Measurements from ENCODE around the gene RALGPS1. TPM values are rescaled to one million over a fixed set of nuclear protein-coding genes. Genes with fewer than 3 reads are reported as not detected.

The RALGPS1 gene
- total and polyA plus RNA-seq, 2 of the 8 experiments (the other 6 are each of a cell fraction or from before 2014, with no cell fraction given), result 20.0 to 23.5 TPM

DNA sequence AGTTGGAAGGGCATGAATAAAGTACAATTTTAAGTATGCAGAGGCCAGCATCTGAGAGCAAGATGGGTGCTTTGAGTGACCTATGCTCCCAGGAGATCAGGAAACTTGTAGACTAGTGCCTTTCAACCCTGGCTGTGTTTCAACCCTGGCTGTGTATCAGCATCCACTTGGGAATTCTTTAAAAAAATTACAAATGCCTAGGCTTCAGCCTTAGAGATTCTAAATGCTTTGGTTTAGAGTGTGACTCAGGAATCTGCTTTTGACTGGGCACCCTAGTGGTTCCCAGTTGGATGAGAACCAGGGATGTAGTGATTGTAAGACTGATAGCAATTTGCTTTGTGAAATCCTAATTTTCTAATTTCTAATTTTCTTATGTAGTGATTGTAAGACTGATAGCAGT lies 65.6 kb downstream of the RALGPS1 start:
- no peak for TF ChIP-seq CTBP2 (IDR thresholded peaks at IDR 0.05; ENCODE audit: borderline replicate concordance, insufficient read depth, insufficient read length, low read length)
- Histone ChIP-seq H3K9ac (replicated peaks in 1 of 4; ENCODE audit: extremely low read depth in 1 of 4, low read depth in 3 of 4, low read length in 3 of 4) (no peak overlapping the region), H3K23me2 (ENCODE audit: low read depth, low read length) (peaks cover 2% of the 10 kb centered on the region; the same call in 1 of the 2 replicates), H4K5ac (ENCODE audit: insufficient read length, low read depth, low read length) (no peak overlapping the region), H3K79me2 (ENCODE audit: control insufficient read depth in 1 of 2, insufficient read depth in 2 of 2, low read length in 2 of 2) (no peaks in the 10 kb centered on the region), H2BK15ac (ENCODE audit: low read length) (no peak overlapping the region), H3K79me1 (ENCODE audit: low read depth, low read length) (no peaks in the 10 kb centered on the region), H3K56ac (replicated peaks; ENCODE audit: insufficient read length, low read depth, low read length) (no peak overlapping the region), H2AK5ac (ENCODE audit: low read depth, low read length) (no peak overlapping the region), H3K9me3 (ENCODE audit: insufficient read depth in 2 of 2, low read depth in 1 of 2, low read length in 1 of 2) (no peaks in the 10 kb centered on the region), H3K4ac (replicated peaks; ENCODE audit: insufficient read length, low read depth, low read length) (no peak overlapping the region), H3K36me3 (ENCODE audit: control insufficient read depth in 2 of 4, insufficient read depth in 4 of 4, low read length in 3 of 4) (no peaks in the 10 kb centered on the region; a peak in 1 of 8 replicates), H3K4me3 (ENCODE audit: extremely low read depth in 1 of 4, insufficient read depth in 2 of 4, low read depth in 3 of 4, low read length in 4 of 4) (no peak overlapping the region), H3K27ac (ENCODE audit: low read depth, low read length) (no peak overlapping the region), H3K4me1 (replicated peaks in 1 of 4; ENCODE audit: control insufficient read depth in 3 of 4, insufficient read depth in 4 of 4, low read length in 3 of 4) (peaks cover 0 to 3% (median 0%) of the 10 kb centered on the region in 4 experiments; a peak in 1 of 7 replicates), H2BK12ac (ENCODE audit: low read depth, low read length) (no peak overlapping the region), H4K8ac (ENCODE audit: extremely low read depth, insufficient read depth, low read length) (no peak overlapping the region), H3K23ac (ENCODE audit: insufficient read length) (no peak overlapping the region), H3K18ac (ENCODE audit: extremely low read depth, low read length) (no peak overlapping the region), H2AFZ (ENCODE audit: low read length) (no peak overlapping the region), H2BK20ac (ENCODE audit: low read length) (no peak overlapping the region), H3K27me3 (replicated peaks in 1 of 4; ENCODE audit: control insufficient read depth in 3 of 4, extremely low read depth in 1 of 4, insufficient read depth in 3 of 4, low read length in 3 of 4) (no peaks in the 10 kb centered on the region), H3K4me2 (ENCODE audit: insufficient read depth in 1 of 2, low read depth in 2 of 2, low read length in 2 of 2) (no peak overlapping the region), H2BK5ac (ENCODE audit: low read depth, low read length) (no peak overlapping the region), H4K20me1 (replicated peaks in 1 of 2; ENCODE audit: control insufficient read depth in 1 of 2, insufficient read depth in 2 of 2, low read length in 2 of 2) (peaks cover 0 to 2% of the 10 kb centered on the region in 2 experiments), H2BK120ac (replicated peaks; ENCODE audit: low read depth, low read length) (no peak overlapping the region), H4K91ac (replicated peaks; ENCODE audit: insufficient read length, low read length) (no peak overlapping the region), H3K14ac (ENCODE audit: insufficient read length) (no peak overlapping the region)
- CTCF ChIA-PET (ENCODE audit: partially characterized antibody), result interaction anchor here (0.6 kb wide), 1 partner anchor 21 kb away, joined by 3 read pairs; no protein-coding TSS in a partner anchor
- no peak for FAIRE-seq
- DNase-seq (ENCODE audit: low read depth in 1 of 2, low spot score in 2 of 2), result no peak
- POLR2A ChIA-PET (ENCODE audit: partially characterized antibody), result no interaction called here

Measured in H1 (cell line).